Measurements from ENCODE around the gene MRPS15. TPM values are rescaled to one million over a fixed set of nuclear protein-coding genes. Genes with fewer than 3 reads are reported as not detected.
"Not testable (repeated sequence)": the region's sequence is repeated elsewhere in the genome, so short reads cannot be mapped to it uniquely, and the experiment has no call there.

MRPS15 gene
- total RNA-seq, 2 experiments from 2014 or later = 92.3 to 99.9 TPM

DNA sequence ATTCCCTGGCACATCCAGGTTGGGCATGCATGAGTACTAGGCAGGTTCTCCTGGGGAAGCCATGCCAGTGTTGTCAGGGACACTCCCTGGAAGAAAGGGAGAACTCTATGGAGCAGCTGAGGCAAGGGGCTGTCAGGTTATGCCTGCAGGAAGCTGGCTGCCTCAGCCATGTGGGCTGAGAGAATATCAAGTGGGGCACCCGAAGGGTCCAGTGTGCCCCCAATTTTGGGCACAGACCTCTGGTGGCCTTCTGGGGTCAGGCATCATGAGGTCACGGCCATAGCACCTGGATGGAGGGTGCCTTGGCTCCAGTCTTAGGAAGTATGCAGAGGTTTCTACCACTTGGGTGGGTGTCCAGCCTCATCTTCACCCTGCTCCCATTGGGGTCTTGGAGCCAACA lies 16.0 kb upstream of the MRPS15 start:
- H3K4me3 Mint-ChIP-seq = no peak overlapping the region
- no peak overlapping the region for H3K27ac Mint-ChIP-seq
- H3K9me3 Mint-ChIP-seq = no peaks in the 10 kb centered on the region
- H3K36me3 Mint-ChIP-seq (ENCODE audit: low read depth) = no peaks in the 10 kb centered on the region
- H3K27me3 Mint-ChIP-seq = peaks cover 11% of the 10 kb centered on the region
- peaks cover 15% of the 10 kb centered on the region for H3K4me1 Mint-ChIP-seq
- POLR2A ChIA-PET = no interaction called here
- CTCF ChIA-PET = no interaction called here
- no peak for DNase-seq

DNA sequence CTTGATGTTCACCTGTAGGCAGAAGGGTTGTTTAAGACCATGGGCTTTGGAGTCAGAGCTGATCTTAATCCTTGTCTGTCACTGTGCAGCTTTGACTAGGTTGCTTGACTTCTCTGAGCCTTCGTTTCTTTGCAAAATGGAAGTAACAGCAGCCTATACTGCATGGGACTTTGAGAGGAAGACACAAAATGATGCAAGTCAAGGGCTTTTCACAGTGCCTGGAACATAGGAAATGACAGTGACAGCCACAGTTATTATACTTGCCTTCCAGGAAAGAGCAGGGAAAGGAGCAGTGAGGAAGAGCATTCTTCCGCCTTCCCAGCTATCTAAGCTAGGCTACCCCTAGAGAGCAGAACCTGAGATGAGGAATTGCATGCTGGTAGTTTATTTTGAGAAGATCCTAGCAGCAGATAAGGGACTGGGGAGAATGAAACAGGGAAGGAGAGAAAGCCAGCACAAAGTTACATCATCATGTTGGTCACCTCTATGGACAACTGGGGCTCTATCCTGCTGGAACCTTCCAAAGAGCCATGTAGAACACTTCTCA lies 15.4 kb upstream of the MRPS15 start:
- Mint-ChIP-seq H3K27me3 (peaks cover 11% of the 10 kb centered on the region), H3K4me3 (no peak overlapping the region), H3K9me3 (no peaks in the 10 kb centered on the region), H3K4me1 (peaks cover 17% of the 10 kb centered on the region), H3K36me3 (ENCODE audit: low read depth) (no peaks in the 10 kb centered on the region), H3K27ac (no peak overlapping the region)
- POLR2A ChIA-PET = interaction anchor here (0.9 to 1.0 kb wide), 2 partner anchors 15 to 24 kb away, joined by 3 read pairs; partner anchors contain the start of gene MRPS15
- CTCF ChIA-PET = interaction anchor here (1.7 kb wide), 1 partner anchor 37 kb away, joined by 5 read pairs; no protein-coding TSS in a partner anchor
- no peak for DNase-seq

DNA sequence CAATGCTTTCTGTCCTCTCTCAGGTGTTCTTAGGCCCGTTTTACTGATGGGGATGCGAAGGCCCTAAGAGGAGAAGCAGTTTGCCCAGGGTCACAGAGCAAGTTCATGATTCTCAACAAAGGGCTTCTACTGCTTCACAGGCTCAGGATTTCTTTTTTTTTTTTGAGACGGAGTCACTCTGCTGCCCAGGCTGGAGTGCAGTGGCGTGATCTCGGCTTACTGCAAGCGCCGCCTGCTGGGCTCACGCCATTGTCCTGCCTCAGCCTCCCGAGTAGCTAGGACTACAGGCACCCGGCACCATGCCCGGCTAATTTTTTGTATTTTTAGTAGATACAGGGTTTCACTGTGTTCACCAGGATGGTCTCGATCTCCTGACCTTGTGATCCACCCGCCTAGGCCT lies 13.4 kb upstream of the MRPS15 start:
- CTCF ChIA-PET = interaction anchor here (0.7 kb wide), 1 partner anchor 162 kb away, joined by 3 read pairs; no protein-coding TSS in a partner anchor
- H3K4me3 Mint-ChIP-seq; POLR2A ChIA-PET; H3K36me3 Mint-ChIP-seq (ENCODE audit: low read depth); H3K27me3 Mint-ChIP-seq; DNase-seq; H3K9me3 Mint-ChIP-seq; H3K27ac Mint-ChIP-seq: not testable (repeated sequence)
- peaks cover 33% of the 10 kb centered on the region for H3K4me1 Mint-ChIP-seq

DNA sequence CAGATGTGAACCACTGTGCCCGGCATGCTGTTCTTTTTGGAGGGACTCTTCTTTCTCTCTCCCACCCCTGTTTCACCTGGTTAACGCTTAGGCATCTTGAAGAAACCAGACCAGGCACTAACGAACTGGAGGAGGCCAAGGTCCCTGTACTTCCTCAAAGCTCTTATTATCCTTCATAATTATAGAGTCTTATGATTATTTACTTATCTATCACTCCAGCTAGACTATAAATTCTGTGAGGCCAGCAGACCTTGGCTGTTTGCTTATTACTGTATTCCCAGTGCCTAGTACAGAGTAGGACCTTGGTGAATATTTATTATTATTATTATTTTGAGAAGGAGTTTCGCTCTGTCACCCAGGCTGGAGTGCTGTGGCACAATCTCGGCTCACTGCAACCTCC lies 12.8 kb upstream of the MRPS15 start:
- no peak for DNase-seq
- Mint-ChIP-seq H3K36me3 (ENCODE audit: low read depth) (no peaks in the 10 kb centered on the region), H3K9me3 (no peaks in the 10 kb centered on the region), H3K4me1 (peaks cover 30% of the 10 kb centered on the region), H3K4me3 (no peak overlapping the region), H3K27ac (no peak overlapping the region), H3K27me3 (peaks cover 7% of the 10 kb centered on the region)
- ChIA-PET CTCF (interaction anchor here (0.8 kb wide), 1 partner anchor 39 kb away, joined by 3 read pairs; no protein-coding TSS in a partner anchor), POLR2A (no interaction called here)

DNA sequence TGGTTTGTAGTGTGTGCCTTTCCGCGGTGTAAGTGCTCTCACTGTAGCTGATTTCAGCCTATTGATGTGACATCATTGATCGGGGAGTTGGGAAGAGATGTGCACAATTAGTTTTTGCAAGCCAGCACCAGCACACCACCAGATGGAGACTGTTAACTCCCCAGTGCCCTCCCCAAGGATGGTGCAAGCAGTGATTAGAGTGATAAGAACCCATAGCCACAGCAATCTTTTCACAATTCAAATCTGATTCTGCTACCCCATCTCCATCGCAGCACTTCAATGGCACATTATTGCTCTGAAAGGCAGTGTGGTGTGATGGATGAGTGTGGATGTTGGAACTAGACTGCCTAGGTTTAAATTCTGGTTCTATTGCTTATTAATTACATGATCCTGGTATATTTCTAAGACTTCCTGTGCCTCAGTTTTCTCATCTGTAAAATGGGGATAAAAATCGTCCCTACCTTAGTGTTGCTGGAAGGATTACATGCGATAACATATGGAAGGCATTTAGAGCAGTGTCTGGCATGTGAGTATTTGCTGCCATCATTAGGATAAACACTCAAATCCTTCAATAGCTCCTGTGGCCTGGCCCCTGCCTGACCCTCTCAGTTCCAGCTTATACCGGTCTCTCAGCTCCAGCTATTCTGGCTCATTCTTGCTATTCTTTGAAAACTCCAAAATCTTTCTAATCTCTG lies 11.9 kb upstream of the MRPS15 start:
- Mint-ChIP-seq H3K9me3 (no peaks in the 10 kb centered on the region), H3K4me3 (no peak overlapping the region), H3K36me3 (ENCODE audit: low read depth) (no peaks in the 10 kb centered on the region), H3K4me1 (peaks cover 27% of the 10 kb centered on the region), H3K27ac (no peak overlapping the region), H3K27me3 (peaks cover 7% of the 10 kb centered on the region)
- DNase-seq = no peak
- CTCF ChIA-PET = interaction anchor here (0.8 kb wide), 1 partner anchor 40 kb away, joined by 3 read pairs; no protein-coding TSS in a partner anchor
- POLR2A ChIA-PET = no interaction called here

DNA sequence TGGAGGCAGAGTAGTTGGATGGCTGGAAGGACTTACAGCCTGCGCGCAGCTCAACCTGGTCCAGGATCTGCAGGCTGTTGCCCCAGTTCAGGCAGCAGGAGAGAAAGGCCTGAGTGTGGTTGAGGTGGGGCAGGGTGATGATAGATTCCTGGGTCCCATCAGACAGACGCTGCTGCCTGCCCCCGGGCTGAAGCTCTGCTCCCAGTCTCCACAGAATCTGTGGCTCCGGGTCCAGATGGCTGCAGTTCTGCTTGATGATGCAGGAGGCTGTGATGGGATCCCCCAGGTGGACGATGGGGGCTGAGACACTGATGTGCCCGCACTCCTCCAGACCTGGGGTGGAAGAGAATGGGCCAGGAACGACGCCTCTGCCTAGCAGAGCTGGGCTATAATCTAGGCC lies 11.2 kb upstream of the MRPS15 start:
- Mint-ChIP-seq H3K4me3 (no peak overlapping the region), H3K27me3 (peaks cover 7% of the 10 kb centered on the region), H3K4me1 (peaks cover 27% of the 10 kb centered on the region), H3K36me3 (ENCODE audit: low read depth) (no peaks in the 10 kb centered on the region), H3K27ac (no peak overlapping the region), H3K9me3 (no peaks in the 10 kb centered on the region)
- CTCF ChIA-PET = interaction anchor here (1.3 to 1.8 kb wide), 2 partner anchors 11 to 41 kb away, joined by 4 read pairs; partner anchors contain the start of gene MRPS15
- POLR2A ChIA-PET = interaction anchor here (2.2 kb wide), 1 partner anchor 11 kb away, joined by 16 read pairs; the partner anchor contains the start of gene MRPS15
- DNase-seq = no peak

DNA sequence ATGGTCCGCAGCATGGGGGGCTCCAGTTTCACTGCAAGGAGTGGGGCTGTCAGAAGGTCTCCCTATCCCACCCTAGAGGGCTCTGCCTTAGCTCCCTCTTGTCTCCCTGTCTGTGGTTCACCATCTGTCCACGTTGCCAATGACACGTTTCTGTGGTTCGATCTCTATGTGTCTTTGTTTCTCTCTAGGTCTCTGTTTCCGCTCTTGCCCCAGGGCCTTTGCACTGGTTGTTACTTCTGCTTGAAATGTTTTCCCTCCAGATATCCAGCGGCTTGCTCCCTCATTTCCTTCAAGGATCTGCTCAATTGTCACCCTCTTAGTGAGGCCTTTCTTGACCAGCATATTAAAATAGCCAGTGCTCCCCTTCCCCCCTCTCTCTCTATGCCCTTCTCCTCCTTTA lies 8.5 kb upstream of the MRPS15 start:
- ChIA-PET CTCF (no interaction called here), POLR2A (interaction anchor here (0.7 to 1.7 kb wide), 4 partner anchors 9 to 20 kb away, joined by 3 to 7 read pairs (median 3); partner anchors contain the start of genes CSF3R and MRPS15)
- Mint-ChIP-seq H3K4me1 (peaks cover 21% of the 10 kb centered on the region), H3K4me3 (no peak overlapping the region), H3K9me3 (no peaks in the 10 kb centered on the region), H3K27me3 (no peaks in the 10 kb centered on the region), H3K27ac (no peak overlapping the region), H3K36me3 (ENCODE audit: low read depth) (no peaks in the 10 kb centered on the region)
- DNase-seq = no peak

DNA sequence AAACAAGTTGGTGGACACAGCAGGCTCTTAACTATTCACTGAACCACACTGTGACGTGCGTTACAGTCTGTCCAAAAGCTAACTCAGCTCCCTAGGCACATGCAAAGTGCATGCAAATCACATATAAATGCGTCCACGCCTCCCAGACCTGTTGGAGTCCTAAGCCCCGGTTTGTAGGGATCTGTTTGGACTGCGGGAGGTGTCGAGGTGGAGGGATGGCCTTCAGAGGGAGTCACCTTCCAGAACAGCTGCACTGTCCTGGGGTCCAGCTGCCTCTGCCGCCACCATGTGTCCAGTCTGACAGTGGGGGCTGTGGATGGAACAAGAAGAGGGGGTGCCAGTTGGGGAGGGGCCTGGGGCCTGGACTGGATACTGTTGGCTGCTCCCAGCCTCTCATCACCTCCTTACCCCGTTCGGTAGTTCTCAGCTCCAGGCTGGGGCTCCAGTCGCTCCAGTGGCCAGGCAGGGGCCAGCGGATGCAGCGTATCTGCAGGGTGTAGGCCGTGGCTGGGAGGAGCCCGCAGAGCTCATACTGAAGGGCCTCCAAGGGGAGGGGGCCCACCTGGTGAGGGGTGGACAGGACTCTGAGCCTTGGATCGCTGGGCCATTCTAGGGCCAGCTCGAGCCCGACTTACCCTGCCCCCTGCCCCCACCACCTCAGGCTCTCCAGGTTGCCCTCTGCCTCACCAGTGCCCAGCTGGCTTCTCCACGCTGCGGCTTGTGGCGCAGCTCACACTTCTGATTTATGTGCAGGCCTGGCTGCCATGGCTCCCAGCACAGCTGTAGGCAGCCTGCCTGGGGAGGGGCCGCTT lies 7.9 kb upstream of the MRPS15 start:
- Mint-ChIP-seq H3K36me3 (ENCODE audit: low read depth) (no peaks in the 10 kb centered on the region), H3K27me3 (no peaks in the 10 kb centered on the region), H3K4me3 (no peak overlapping the region), H3K27ac (no peak overlapping the region), H3K4me1 (peaks cover 21% of the 10 kb centered on the region), H3K9me3 (no peaks in the 10 kb centered on the region)
- ChIA-PET POLR2A (interaction anchor here (0.7 to 1.7 kb wide), 3 partner anchors 9 to 11 kb away, joined by 3 to 7 read pairs (median 3); partner anchors contain the start of genes CSF3R and MRPS15), CTCF (interaction anchor here (0.5 to 0.6 kb wide), 2 partner anchors 12 to 1619 kb away, joined by 3 to 6 read pairs; no protein-coding TSS in a partner anchor)
- DNase-seq = no peak

DNA sequence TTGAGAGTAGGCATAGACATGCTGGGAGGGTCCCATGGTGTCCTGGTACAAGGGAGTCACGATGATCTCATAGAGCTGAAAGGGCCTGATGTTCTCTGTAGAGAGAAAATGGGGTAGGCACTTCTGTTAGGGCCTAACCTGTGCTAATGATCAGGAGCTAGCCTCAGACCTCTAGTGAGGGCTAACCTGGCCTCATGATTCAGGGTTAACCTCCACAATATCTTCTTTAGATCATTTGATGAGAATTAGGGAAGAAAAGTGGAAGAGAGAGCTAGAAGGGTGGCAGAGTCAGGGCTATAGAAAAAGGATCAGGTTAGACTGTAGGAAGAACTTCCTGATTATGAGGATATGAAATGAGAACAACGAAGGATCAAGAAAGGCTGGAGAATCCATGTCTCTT lies 5.0 kb upstream of the MRPS15 start:
- Mint-ChIP-seq H3K4me1 (peaks cover 32% of the 10 kb centered on the region), H3K36me3 (ENCODE audit: low read depth) (peaks cover under 1% of the 10 kb centered on the region), H3K27ac (no peak overlapping the region), H3K27me3 (no peaks in the 10 kb centered on the region), H3K4me3 (no peak overlapping the region), H3K9me3 (no peaks in the 10 kb centered on the region)
- no peak for DNase-seq
- POLR2A ChIA-PET = no interaction called here
- CTCF ChIA-PET = interaction anchor here (1.1 to 1.3 kb wide), 2 partner anchors 18 to 22 kb away, joined by 3 read pairs; no protein-coding TSS in a partner anchor

DNA sequence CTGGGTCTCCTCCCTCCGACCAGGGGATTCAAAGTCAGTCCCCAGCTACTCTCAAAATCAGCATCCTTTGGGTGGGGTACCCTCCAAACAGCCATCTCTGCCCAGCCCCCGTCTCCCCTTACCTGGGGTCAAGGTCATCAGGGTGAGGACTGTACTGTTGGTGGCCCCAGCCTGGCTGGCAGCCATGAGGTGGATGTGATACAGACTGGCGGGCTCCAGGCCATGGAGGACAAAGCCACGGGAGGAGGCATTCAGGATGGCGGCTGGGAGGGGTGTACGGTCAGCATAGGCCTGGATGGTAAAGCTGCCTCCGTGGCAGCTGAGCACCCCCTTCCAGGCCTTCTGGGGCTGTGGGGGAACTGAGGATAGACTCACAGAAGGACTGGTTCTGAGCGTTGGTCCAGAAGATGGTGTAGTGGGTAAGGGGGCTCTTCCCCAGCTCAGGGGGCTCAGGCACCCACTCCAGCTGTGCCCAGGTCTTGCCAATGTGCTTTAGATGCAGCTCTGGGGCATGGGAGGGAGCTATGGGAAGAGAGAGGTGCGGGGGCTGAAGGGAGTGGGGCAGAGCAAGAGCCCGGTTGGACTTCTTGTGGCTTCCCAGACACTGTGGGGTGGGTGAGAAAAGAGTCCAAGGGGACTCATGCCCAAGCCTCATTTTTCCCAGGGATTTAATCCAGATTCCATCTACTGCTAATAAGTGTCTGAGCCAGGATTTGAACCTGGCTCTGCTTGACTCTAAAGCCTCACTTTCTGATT lies 3.7 kb upstream of the MRPS15 start:
- H3K36me3 Mint-ChIP-seq (ENCODE audit: low read depth) = peaks cover 8% of the 10 kb centered on the region
- H3K4me3 Mint-ChIP-seq = no peak overlapping the region
- no peak for DNase-seq
- no peak overlapping the region for H3K27ac Mint-ChIP-seq
- POLR2A ChIA-PET = no interaction called here
- CTCF ChIA-PET = interaction anchor here (1.3 kb wide), 1 partner anchor 17 kb away, joined by 3 read pairs; no protein-coding TSS in a partner anchor
- H3K4me1 Mint-ChIP-seq = peaks cover 33% of the 10 kb centered on the region
- no peaks in the 10 kb centered on the region for H3K9me3 Mint-ChIP-seq
- no peaks in the 10 kb centered on the region for H3K27me3 Mint-ChIP-seq

DNA sequence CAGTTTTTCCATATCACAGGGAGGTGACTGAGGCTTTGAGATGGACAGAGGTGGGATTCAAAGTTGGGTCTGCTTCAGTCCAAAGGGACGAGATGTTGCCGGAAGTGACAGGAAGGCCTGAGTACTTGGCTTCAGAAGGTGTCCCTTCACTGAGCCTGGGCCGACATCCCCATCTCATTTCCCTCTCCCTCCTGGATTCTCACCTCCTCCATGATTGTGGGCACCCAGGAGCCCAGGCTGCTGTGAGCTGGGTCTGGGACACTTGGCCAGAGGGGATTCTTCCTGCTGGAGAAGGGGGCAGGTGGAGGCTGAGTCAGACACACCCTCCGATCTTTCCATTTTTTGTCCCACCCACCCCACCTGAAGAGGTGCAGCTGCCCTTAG lies 2.8 kb upstream of the MRPS15 start:
- Mint-ChIP-seq H3K4me1 (peaks cover 37% of the 10 kb centered on the region), H3K36me3 (ENCODE audit: low read depth) (peaks cover 12% of the 10 kb centered on the region), H3K4me3 (no peak overlapping the region), H3K27ac (no peak overlapping the region), H3K9me3 (no peaks in the 10 kb centered on the region), H3K27me3 (no peaks in the 10 kb centered on the region)
- CTCF ChIA-PET = no interaction called here
- POLR2A ChIA-PET = no interaction called here
- DNase-seq = no peak

DNA sequence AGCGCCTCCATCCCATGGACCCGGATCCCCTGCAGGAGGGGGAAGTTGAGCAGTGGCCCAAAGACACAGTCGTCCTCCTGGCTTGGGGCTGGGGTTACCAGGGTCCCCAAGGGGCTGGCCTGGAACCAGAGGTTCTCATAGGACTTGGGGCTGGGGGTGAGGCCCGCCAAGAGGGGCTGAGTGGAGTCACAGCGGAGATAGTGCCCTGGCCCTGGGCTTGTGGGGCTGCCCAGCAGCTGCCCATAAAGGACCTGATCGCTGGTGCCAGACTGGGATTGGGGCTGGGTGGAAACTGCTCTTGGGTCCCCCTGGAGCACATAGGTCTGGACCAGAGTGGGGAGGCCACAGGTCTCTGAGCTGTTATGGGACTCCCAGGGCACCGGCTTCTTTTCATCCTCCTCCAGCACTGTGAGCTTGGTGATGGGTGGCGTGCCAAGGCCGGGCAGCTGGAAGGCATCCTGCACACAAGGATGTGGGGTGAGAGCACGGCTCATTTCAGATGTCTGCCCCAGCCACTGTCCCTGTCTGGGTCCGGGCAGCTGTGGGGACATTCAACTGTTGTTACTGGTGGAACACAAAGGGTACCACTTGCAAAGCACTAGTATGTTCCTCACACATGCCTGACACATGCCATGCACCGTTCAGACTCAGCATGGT lies 2.3 kb upstream of the MRPS15 start:
- no peak overlapping the region for H3K4me3 Mint-ChIP-seq
- H3K27ac Mint-ChIP-seq = no peak overlapping the region
- H3K4me1 Mint-ChIP-seq = peaks cover 42% of the 10 kb centered on the region
- H3K27me3 Mint-ChIP-seq = no peaks in the 10 kb centered on the region
- H3K9me3 Mint-ChIP-seq = no peaks in the 10 kb centered on the region
- ChIA-PET CTCF (no interaction called here), POLR2A (no interaction called here)
- H3K36me3 Mint-ChIP-seq (ENCODE audit: low read depth) = peaks cover 17% of the 10 kb centered on the region
- no peak for DNase-seq
